Fibroblast of upper back skin (primary cell): ENCODE data around the gene LRRK1.
A peak's percentile ranks its signal among the peaks of the same experiment; 100 is the strongest.

Experiments
- DNase-seq: peaks from one replicate; pipeline ENCODE4 v3.0.0-alpha.2; 2013

LRRK1 gene

DNA sequence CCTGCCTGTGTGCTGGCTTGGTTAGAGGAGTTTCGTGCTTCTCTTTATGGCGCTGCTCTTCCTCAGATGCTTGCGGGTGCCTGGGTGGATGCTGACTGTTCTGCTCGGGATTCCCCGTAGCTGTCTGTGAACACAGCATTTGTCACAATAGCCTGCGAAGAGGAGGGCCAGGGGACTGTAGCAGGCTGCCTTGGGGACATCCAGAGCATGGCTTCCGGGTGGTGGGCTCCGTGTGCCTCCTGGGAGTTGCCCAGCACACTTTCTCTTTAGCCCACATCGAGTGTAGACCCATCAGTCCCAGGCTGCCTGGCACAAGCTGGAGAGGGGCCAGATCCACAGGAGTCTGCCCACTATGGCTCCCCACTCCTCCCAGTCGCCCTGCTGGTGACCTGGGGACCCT lies 22.4 kb downstream of the LRRK1 start:
- no peak for DNase-seq

DNA sequence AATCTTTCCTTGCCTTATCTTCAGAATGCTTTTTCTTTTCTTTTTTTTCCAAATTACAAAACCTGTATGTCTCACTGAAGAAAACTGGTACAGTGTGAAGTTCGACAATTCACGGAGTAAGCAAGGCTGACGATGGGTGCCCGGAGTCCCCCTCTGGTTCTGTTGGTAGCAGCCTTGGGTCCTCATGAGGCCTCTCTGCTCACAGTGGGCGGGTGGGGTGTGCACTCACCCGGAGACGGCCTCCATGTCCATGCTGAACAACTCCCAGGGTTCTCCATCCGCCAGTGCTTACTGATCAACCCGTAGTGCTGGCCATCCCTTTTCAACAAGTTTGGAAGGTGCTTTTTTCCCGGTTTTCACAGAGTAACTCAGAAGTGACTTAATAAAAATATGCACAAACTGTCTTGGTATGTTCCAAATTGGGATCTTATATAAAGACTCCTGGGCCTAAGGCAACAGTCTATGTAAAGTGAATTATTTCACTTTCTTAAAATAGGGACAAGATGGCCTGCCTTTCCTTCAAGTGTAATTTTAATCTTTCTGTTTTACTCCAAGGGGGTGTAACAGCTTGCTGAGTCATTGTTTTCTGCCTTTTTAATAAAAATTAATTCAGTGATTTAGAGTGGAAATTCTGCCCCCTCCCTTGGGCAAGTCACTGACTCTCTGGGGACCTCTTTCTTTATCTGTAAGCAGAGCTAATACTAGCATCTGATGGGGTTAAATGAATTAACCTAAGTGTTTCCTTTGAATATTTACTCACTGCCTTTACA lies 23.7 kb downstream of the LRRK1 start:
- no peak for DNase-seq

DNA sequence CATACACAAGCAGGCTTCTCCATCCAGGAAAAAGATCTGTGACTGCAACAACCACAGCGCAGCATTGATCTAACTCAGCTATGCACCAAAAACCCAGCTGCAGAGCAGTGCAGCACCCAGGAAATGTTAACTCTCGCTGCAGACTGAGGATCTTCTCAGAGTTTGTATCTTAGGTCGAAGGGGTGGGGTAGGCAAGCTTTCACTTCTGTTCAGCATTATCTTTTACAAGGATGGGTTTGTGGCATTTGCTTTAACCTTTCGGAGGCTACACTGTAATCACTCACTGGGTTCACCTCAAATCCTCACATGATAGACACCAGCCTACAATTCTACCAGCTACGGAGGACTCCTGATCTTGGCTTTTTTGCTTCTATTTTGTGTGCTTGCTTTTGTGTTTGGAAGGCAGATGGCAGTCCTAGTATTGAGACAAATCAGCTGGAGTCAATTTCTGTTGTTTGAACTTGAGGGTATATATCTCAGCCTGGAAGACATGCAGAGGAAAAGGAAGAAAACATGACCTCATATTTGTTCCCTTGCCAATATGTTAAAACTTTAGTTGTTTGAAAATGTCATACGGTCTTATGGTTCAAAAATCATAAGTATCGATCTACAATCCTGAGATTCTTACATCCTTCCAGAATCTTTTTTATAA lies 25.2 kb downstream of the LRRK1 start:
- DNase-seq: no peak

DNA sequence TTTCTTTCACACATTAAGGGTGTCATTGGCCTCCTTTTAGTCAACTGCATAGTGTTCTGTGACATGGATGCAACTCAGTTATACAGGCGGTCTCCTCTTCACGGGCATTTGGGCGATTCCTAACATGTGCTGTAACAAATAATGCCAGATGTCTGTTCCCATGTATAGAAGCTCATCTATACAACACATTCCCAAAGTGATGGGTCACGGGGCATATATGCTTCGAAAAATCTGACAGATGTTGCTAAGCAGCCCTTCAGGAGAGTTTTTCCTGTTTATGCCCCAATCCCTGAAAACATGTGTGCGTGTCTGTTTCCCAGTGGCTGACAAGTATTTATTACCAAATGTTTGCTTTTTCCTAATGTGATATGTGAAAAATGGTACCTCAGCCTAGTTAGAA lies 25.8 kb downstream of the LRRK1 start:
- DNase-seq: peak; percentile 65

DNA sequence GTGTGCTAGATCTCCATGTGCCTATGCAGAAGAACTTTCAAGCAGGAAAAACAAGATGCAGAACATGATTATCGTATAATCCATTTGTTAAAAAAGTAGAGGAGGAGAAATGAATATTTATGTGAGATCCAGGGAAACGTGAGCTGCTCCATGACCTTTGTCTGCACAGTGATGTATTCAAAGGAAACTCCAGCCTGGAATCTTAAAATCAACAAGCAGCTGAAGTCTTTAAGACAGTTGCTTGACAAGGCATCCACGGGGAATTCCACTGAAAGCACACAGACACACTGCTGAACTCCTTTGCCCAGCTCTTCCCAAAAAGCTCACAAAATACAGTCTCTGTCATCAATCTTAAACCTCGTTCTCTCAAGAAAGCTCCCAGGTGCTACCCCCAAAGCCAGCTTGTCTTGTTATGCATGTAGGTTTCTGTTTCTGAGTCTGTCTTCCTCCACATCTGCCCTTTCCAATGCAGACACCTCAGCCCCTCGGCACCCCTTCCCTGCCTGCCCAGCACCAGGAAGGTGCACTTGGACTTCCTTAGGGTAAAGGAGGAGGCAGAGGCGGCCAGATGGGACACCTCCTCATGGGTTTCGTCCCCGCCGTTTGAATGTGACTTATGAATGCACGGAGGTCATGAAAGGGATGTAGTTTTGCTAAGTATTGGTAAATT lies 28.7 kb downstream of the LRRK1 start:
- no peak for DNase-seq

DNA sequence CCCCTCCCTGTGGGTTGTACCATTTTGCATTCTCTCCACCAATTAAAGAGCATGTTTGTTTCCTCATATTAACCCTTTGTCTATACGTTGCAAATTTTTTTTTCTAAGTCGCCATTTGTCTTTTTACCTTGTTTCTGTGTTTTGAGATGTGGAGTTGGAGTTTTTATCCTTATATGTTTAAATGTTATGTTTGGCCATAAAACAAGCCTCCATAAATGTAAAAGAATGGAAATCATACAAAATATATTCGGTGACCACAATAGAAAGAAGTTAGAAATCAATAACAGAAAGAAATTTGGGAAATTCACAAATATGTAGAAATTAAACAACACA lies 29.2 kb downstream of the LRRK1 start:
- no peak for DNase-seq

DNA sequence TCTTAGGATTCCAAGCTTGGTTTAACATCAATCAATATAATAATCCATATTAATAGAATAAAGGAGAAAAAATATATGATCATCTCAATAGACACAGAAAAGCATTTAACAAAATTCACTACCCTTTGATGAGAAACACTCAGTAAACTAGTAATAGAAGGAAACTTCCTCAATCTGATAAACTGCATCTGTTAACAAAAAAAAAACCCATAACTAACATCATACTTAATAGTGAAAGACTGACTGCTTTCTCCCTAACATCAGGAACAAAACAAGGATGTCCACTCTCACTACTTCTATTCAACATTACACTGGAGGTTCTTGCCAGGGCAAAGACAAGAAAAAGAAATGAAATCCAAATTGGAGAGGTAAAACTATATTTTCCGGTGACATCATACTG lies 30.5 kb downstream of the LRRK1 start:
- DNase-seq: no peak

DNA sequence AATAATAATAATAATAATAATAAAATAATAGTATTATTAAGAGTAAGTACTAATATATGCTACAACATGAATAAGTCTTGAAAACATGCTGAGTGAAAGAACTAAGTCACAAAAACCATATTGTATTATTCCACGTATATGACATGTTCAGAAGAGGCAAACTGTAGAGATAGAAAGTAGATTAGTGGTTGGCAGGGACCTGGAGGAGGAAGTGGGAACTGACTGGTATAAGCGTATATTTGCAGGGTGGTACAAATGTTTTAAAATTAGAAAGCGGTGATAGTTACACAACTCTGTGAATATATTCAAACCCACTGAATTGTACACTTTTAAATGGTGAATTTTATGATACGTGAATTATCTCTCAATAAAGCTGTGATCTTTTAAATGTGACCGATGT lies 32.8 kb downstream of the LRRK1 start:
- no peak for DNase-seq

DNA sequence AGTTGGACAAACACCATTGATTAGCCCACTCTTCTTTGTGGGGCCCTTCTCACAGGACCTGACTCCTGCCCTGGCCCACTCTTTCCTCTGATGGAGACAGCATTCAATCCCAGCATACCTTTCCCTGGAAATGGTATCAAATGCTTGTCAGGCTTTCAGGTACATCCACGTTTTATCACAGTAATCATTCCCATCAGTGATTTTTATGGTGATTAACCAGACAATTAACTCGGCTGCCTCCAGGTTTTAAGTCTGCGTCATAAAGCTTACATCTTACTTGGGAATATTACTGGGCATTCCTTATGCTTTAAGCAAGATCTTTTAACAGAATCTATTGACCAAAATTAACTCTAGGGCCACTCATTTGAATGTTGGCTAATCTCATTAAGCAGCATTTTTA lies 33.4 kb downstream of the LRRK1 start:
- no peak for DNase-seq

DNA sequence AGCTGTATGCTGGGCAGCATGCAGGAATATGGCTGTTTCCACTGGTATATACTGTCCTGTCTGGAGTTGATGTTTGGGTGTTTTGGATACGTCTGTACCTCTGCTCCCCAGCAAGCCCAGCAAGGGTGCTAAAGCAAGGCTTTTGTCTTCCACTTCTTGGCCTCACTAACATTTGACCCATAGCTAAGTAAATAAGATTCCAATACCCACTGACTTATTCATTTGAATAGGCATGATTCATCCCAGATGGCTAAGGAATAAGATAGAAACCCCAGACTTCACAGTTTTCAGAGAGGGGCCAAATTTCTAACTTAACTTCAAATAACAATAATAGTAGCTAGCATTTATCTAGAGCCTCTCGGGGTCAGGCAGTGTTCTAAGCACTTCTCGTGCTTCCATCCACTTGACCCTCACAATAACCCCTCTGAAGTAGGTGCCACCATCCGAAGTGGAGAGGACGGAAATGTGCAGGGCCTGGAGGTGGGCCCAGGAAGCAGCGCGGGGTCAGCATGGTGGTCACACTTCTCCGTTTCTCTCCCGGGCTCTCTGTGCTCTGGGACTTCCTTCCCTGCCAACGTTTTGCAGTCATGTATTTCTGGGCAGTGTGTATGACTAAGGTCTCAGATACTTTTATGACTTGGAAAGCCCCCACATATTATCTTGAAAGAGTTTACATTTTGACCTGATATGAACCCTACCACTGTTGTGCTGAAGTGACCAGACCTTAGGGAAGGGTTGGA lies 39.3 kb downstream of the LRRK1 start:
- peak; percentile 60 for DNase-seq

DNA sequence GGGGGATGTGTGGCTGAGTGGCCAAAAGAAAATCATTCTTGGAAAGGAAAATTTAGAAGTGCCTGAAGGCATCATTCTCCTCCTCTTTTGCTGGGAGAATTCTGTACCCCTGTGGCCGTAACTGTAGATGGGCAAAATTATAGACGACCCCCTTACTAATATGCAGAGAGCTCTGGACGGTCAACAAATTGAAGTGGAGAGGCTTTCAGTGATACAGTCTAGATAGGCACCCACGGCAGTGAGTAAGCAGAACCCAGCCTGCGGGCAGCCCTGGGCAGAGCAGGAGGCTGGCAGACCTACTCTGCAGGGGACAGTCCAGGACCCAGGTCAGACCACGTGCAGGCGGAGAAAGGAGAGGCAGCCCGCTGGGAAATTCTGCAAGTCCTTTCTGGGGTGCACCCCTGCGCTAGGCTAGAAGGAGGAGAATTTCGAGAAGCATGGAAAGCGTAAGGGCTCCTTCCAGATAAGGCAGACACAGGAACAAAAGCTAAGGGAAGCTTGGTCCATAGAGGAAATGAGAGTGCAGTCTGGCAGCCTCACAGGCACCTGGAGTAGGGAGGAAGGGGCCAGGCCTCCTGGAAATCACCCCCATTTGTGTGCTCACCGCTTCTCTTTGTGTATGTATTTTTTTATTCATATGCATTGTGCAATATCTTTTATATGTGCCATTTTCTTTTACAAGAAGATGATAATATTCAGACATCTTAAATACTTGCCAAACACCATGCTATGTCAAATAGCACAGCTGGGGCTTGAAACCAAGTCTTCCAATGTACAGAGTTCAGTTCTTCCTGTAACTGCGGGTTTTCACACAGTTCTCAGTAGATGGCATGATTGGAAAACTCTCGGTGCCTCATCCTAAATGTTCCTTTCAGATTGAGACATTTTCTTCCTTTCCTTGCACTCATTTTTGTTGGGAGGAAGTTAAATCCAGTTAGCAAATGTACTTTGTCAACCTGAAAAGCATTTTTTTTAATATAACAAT lies 40.2 kb downstream of the LRRK1 start:
- DNase-seq: no peak

DNA sequence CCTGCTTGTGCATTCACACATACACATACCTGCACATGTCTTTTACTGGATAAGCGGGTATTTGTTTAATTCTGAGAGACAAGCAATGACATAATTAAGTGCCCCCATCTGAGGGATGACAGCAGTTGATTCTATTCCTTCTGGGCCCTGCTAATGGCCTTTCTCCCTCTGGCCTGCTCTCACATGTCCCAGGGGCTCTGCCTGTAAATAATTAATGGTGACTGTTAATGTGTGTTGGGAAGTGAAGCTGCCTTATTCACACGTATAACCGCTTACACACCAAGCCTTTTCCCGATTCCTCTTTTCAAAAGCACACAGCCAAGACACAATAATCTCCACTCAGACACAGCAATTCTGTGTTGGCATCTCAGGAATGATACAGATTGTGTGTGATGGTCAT lies 47.8 kb downstream of the LRRK1 start:
- DNase-seq: no peak

DNA sequence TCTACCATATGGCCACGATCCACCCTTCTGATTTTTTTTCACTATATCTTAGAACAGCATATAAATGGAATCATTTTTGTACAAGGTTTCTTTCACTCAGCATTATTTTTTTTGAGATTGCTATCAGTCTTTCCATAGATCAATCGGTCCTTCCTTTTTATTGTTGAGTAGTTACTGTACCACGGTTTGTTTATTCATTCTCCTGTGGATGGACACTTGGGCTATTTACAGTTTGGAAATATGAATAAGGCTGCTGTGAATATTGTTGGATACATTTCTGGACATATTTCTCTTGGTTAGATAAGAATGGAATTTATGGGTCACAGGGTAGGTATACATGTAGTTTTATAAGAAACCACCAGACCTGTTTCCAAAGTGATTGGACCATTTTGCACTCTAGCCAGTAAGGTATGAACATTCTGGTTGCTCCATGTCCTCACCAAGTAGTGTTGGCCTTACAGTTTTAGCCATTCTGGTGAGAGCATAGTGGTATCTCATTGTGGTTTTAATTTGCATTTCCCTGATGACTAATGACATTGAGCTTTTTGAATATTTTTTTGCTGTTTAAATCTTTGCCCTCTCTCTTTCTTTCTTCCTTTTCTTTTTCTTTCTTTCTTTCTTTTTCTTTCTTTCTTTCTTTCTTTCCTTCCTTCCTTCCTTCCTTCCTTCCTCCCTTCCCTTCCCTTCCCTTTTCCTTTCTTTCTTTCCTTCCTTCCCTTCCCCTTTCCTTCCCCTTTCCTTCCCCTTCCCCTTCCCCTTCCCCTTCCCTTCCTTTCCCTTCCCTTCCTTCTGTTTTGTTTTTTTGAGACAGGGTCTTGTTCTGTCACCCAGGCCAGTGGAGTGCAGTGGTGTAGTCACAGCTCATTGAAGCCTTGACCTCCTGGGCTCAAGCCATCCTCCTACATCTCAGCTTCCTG lies 49.2 kb downstream of the LRRK1 start:
- DNase-seq: peak; percentile 65

DNA sequence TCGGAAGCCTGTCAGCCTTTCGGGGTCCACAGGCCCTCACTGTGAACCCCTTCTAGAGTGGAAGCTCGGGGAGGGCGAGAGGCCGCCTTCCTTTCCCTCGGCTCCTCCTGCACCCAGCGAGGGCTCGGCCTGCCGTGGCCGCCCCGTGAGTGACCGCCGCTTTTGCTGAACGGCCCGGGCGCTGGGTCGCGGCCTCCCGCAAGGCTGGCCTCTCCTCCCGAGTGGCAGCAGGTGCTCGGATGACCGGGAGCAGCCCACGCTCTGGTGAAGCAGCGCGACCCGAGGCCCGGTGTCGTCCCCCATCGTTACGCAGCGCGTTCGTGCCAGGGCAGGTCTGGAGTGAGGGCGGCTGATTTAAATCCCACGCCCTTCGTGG lies 53.8 kb downstream of the LRRK1 start:
- DNase-seq: no peak

DNA sequence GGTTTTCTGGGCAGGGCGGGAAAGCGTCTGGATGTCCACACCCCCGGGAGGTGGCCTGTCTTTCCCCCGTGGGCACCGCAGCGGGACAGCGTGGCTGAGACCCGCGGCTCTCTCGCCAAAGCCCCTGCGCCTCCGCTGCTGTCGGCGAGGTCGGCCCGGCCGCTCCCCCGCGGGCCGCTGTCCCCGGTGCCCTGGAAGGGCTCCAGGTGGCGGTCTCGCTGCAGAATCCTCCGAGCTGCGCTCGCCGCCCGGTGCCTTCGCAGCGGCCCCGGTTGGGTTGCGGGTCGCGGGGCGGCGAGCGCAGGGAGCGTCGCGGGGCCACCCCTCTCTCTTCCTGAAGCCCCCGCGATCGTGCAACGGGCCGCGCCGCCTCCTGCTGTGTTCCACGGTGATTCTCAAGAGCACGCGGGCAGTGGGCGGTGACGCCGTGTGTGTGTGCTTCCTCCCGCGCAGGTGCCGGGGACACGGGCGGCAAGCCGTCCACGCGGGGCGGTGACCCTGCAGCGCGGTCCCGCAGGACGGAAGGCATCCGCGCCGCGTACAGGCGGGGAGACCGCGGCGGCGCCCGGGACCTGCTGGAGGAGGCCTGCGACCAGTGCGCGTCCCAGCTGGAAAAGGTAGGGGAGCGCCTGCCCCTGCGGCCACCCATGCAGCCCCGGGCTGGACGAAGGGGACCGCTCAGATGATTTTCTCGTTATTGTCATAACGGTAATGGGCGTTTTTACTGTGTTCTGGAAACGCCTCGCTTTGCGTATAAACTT lies 54.4 kb downstream of the LRRK1 start:
- no peak for DNase-seq

DNA sequence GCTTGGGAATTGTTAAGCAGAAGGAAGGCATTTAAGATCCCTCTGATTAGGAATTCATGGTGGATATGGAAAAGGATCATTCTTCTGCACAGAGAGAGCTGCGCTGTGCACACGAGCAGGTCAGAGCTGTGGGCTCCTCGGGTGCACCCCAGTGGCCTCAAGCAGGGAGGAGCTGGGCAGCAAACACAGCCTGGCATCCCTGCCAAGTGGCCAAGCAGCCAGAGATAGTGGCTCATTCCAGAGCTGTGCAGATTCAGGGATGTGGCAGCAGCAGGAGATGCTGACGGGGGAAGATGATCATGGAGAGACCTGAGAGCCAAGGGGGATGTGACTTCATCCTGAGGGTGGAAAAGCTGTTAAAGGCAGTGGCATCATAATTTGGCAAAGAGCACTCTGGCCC lies 55.9 kb downstream of the LRRK1 start:
- no peak for DNase-seq

DNA sequence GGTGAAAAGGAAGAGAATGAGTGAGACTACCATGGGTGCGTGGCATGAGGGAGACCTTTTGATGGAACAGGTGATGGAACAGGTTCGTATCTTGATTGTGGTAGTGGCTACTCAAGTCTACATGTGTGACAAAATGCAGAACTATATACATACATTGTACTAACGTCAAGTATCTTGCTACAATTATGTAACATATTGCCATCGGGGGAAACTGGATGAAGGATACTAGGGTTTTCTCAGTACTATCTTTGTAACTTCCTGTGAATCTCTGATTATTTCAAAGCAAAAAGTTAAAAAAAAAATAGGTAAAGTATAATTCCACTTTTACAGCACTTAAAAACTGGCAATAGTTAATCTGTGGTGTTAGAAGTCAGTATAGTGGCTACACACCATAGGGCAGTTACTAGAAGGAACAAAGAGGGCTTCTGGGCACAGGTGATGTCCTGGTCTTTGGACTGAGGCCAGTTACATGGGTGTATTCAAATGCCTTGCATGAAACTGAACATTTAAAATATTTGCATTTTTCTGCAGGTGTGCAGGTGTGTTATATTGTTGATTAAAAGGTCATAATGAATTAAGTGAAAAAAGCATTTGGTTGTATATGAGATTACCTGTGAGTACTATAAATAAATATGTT lies 61.4 kb downstream of the LRRK1 start:
- no peak for DNase-seq

DNA sequence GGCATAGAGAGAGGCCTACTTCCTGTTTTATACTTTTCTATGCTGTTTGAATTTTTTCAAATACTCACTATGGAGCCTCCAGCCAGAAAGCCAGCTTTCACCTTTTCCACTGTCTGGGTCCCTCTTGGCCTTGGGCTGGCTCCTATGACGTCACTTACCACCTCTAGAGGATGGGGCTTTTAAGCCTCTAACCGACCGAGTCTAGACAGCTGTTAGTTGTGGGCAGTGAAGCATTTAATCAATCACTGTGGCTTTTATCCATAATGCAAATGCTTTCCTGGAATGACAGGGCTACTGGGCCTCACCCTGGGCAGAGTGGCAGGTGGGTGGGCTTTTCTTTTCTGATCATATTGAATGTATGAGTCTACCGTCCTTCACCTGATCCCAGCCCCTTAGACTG lies 61.9 kb downstream of the LRRK1 start:
- no peak for DNase-seq

DNA sequence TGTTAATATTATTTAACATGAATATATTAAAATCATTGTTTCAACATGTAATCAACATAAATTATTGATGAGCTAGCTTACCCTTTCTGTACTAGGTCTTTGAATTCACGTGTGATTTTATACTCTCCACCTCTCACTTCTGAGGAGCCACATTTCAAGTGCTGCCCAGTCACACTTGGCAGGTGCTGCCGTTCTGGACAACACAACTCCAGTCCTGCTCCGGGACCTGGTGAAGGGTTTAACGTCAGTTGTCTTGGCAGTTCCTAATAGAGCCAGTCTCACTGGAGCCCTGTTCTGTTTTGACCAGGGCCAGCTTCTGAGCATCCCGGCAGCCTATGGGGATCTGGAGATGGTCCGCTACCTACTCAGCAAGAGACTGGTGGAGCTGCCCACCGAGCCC lies 64.1 kb downstream of the LRRK1 start:
- DNase-seq: no peak

DNA sequence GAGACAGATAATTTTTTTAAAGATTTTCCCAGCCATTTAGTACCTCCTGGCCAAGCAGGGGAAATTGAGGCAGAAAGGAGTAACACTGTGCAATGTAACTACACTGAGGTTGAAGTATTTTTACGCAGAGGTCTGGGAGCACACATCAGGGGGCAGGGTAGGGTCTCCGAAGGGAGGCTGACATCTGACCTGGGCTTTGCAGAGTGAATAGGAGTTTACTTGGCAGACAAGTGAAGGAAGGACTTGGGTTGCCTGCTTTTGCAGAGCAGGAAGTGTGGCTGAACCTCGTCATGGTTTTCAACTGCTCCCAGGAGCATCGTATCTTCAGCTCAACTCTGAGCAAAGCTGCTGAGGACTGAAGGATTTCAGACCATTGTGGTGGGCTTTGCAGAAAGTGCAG lies 66.2 kb downstream of the LRRK1 start:
- no peak for DNase-seq
